ENCODE results near the gene PLEKHM2. TPM values are rescaled to one million over a fixed set of nuclear protein-coding genes. Genes with fewer than 3 reads are reported as not detected.
A peak's percentile ranks its signal among the peaks of the same experiment; 100 is the strongest.

The PLEKHM2 gene
- total RNA-seq, 1 experiment from 2014 or later: 46.1 TPM

DNA sequence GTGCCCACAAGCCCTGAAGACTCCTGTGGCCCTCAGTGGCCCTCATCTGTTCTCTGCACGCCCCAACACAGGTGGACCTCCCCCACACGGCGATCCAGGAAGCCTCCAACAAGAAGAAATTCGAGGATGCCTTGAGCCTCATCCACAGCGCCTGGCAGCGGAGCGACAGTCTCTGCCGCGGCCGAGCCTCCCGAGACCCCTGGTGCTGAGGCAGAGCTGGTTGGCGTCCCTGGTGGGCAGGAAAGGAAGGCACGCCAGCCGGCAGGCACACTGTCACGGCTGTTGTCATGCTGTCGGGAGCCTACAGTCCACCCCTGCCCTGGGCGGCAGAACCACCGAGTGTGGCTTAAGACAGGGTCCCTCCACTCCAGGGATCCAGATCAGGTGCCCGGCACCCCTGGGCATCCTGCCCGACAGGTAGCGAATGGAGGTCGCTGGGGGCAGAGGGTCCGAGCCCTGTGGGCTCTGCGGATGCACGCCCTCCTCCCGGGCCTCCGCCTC, 49.7 kb downstream of the PLEKHM2 start:
- in situ Hi-C loops (cut with HindIII; ENCODE audit: low sequenced_read_pairs): loop anchor here (25.0 kb wide), 1 partner anchor 146 kb away; the partner anchor contains the start of gene AGMAT
- DNase-seq (ENCODE audit: low spot score): no peak

DNA sequence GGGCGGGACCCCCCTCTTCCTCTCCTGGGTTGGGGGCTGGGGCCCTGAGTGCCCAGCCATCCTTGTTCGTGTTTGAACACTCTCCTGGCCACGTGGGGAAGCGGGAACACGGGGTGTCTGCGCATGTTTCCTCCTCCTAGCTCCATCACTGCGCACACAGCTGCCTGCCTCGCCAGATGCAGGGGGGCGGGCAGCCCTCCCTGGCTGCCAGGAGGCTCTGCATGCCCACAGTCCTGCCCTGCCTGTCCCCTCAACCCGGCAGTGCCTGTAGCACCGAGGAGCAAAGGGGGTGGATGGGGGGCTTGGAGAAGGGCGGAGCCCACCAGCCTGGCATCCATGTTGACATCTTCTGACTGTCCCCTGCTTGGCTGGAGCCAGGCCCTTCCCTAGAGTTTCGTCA, 50.2 kb downstream of the PLEKHM2 start:
- in situ Hi-C loops (cut with HindIII; ENCODE audit: low sequenced_read_pairs): loop anchor here (25.0 kb wide), 1 partner anchor 147 kb away; the partner anchor contains the start of gene AGMAT

DNA sequence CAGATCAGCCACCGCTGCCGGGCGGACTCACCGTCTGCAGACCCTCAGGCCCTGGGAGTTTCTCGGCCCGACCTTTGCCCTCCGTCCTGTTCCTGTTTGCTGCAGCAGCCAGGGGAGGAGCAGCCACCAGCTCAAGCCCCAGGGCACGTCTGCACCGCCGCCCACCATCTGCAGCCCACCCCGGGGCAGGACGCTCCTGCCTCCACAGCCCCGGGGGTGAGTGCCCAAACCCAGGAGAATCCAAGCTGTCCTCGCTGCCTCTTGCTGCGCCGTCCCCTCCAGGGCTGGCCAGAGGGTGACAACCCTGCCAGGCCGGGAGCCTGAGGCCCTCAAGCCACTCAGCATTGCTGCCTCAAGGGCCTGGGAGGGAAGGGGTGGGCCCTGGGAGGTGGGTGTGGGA, 50.8 kb downstream of the PLEKHM2 start:
- no peak for DNase-seq (ENCODE audit: low spot score)
- in situ Hi-C loops (cut with HindIII; ENCODE audit: low sequenced_read_pairs): loop anchor here (25.0 kb wide), 1 partner anchor 148 kb away; the partner anchor contains the start of gene AGMAT

More for the DNA sequence above, 50.2 kb downstream of the PLEKHM2 start:
- no peak for DNase-seq (ENCODE audit: low spot score)

- in situ Hi-C loops (cut with HindIII; ENCODE audit: low sequenced_read_pairs): loop anchor here (25.0 kb wide), 1 partner anchor 148 kb away; the partner anchor contains the start of gene AGMAT
- no peak for DNase-seq (ENCODE audit: low spot score)
These were observed 51.4 kb downstream of the PLEKHM2 start for GRCh38 chr1:15735304-15736037.

DNA sequence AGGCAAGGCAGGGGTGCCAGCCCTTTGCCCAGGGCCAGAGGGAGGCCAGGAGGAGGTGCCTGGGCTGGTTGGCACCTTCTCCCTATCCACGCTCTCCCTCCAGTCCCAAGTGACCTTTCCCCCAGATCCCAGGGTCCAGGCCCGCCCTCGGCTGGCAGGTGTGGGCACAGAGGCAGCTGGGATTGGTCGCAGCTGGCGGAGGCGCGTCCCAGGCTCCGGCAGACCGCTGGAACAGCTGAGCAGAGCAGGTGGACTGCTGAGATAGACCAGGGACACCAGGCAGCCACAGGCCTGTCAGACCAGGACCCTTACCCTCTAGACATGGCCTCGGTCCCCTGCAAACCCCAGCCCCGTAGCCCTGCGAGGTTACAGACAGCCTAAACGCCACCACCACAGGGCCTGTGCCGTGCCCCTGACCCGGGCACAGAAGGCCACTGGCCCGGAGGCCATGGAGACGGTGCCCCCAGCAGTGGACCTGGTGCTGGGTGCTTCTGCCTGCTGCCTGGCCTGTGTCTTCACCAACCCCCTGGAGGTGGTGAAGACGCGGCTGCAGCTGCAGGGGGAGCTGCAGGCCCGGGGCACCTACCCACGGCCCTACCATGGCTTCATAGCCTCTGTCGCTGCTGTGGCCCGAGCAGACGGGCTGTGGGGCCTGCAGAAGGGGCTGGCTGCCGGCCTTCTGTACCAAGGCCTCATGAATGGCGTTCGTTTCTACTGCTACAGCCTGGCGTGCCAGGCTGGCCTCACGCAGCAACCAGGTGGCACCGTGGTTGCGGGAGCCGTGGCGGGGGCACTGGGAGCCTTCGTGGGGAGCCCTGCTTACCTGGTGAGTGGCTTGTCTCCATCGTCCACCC, 52.1 kb downstream of the PLEKHM2 start, which contains the start of gene SLC25A34:
Gene SLC25A34, plus strand, starts transcription at position 221 of the 854 bp plus-strand sequence. Its CDS starts 228 bp downstream, at position 449.
- DNase-seq (ENCODE audit: low spot score): no peak
- in situ Hi-C loops (cut with HindIII; ENCODE audit: low sequenced_read_pairs): loop anchor here (25.0 kb wide), 1 partner anchor 149 kb away; the partner anchor contains the start of gene AGMAT

- no peak for DNase-seq (ENCODE audit: low spot score)
- in situ Hi-C loops (cut with HindIII; ENCODE audit: low sequenced_read_pairs): loop anchor here (25.0 kb wide), 1 partner anchor 150 kb away; the partner anchor contains the start of gene AGMAT
These were observed 52.8 kb downstream of the PLEKHM2 start for GRCh38 chr1:15736892-15737261.

- no peak for DNase-seq (ENCODE audit: low spot score)
- in situ Hi-C loops (cut with HindIII; ENCODE audit: low sequenced_read_pairs): loop anchor here (25.0 kb wide), 1 partner anchor 150 kb away; the partner anchor contains the start of gene AGMAT
These were observed 53.5 kb downstream of the PLEKHM2 start for GRCh38 chr1:15737324-15738319.

- DNase-seq (ENCODE audit: low spot score): no peak
- in situ Hi-C loops (cut with HindIII; ENCODE audit: low sequenced_read_pairs): loop anchor here (25.0 kb wide), 1 partner anchor 151 kb away; the partner anchor contains the start of gene AGMAT
These were observed 54.4 kb downstream of the PLEKHM2 start for GRCh38 chr1:15738416-15739113.

DNA sequence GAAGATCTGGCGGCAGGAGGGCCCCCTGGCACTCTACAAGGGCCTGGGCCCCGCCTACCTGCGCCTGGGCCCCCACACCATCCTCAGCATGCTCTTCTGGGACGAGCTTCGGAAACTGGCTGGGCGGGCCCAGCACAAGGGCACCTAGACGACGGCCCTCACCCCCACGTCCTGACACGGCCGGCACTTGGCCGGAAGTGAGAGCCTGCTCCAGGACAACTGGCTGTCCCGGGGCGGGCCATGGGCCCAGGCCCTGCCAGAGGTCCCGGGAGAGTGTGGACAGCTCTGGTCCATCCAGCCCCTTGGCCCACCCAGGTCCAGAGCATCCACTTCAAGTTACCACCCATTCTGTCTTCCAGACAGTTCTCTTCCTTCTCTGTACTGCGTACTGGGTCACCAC, 55.1 kb downstream of the PLEKHM2 start:
- in situ Hi-C loops (cut with HindIII; ENCODE audit: low sequenced_read_pairs): loop anchor here (25.0 kb wide), 1 partner anchor 152 kb away; the partner anchor contains the start of gene AGMAT
- no peak for DNase-seq (ENCODE audit: low spot score)

GRCh38 chr1:15739745-15740144, 55.6 kb downstream of the PLEKHM2 start:
- in situ Hi-C loops (cut with HindIII; ENCODE audit: low sequenced_read_pairs): loop anchor here (25.0 kb wide), 1 partner anchor 152 kb away; the partner anchor contains the start of gene AGMAT
- no peak for DNase-seq (ENCODE audit: low spot score)

GRCh38 chr1:15740924-15741850, 57.1 kb downstream of the PLEKHM2 start:
- in situ Hi-C loops (cut with HindIII; ENCODE audit: low sequenced_read_pairs): loop anchor here (25.0 kb wide), 1 partner anchor 154 kb away; the partner anchor contains the start of gene AGMAT

GRCh38 chr1:15742339-15742801, 58.2 kb downstream of the PLEKHM2 start, which contains the start of gene TMEM82:
TSS of gene TMEM82 (plus strand) at chr1:15742499. CDS start at chr1:15742560, 61 bp downstream.
- in situ Hi-C loops (cut with HindIII; ENCODE audit: low sequenced_read_pairs): loop anchor here (25.0 kb wide), 1 partner anchor 155 kb away; the partner anchor contains the start of gene AGMAT
- DNase-seq (ENCODE audit: low spot score): no peak

More at GRCh38 chr1:15740924-15741850, 57.1 kb downstream of the PLEKHM2 start:
- peak; percentile 93 for DNase-seq (ENCODE audit: low spot score)

DNA sequence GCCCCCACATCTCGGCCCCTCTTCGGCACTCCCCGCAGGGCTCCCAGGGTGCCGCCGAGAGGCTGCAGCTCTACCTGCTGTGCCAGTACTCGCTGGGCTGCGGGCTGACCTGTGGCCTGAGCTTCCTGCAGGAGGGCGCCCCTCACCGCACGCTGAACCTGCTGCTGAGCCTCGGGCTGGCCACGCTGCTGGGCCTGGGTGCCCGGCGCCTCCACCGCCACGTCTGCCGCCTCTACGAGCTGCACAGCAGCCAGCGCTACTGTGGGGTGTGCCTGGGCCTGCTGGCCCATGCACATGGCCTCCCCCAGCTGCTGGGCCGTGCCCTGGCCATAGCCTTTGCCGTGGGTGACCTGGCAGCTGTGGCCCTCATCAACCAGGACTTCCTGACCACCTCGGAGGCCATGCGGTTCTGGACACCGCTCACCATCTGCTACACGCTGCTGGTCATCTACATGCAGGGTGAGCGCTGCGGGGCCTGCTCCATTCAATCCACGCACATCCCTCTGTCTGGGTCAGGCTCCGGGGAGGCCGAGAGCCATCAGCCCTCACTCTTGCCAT, 60.1 kb downstream of the PLEKHM2 start:
- in situ Hi-C loops (cut with HindIII; ENCODE audit: low sequenced_read_pairs): loop anchor here (25.0 kb wide), 1 partner anchor 157 kb away; the partner anchor contains the start of gene AGMAT
- DNase-seq (ENCODE audit: low spot score): no peak

- no peak for DNase-seq (ENCODE audit: low spot score)
- in situ Hi-C loops (cut with HindIII; ENCODE audit: low sequenced_read_pairs): loop anchor here (25.0 kb wide), 1 partner anchor 160 kb away; the partner anchor contains the start of gene AGMAT
These were observed 63.3 kb downstream of the PLEKHM2 start for GRCh38 chr1:15747378-15747777.

DNA sequence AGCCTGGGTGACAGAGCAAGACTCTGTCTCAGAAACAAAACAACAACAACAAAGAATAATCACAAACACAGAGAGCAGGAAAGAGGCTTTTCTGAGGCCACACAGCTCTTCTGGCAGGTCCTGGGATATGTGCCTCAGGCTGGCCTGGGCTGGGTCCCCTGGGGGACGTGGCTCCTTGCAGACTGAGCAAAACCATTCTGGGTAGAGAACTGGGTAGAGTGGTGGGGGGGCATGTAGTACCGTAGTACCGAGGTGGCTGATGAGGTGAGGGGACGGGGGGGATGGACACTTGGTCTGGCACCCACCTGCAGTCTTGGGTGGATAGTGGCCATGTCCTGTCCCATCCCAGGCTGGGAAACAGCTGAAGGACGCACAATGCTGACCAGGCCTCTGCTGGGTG, 64.1 kb downstream of the PLEKHM2 start:
- in situ Hi-C loops (cut with HindIII; ENCODE audit: low sequenced_read_pairs): loop anchor here (25.0 kb wide), 1 partner anchor 161 kb away; the partner anchor contains the start of gene AGMAT
- no peak for DNase-seq (ENCODE audit: low spot score)

Data from G401 (cell line).